IMR-90 (cell line): ENCODE measurements around the gene CIRBP.

ENCODE experiments used
- BHLHE40 ChIP-seq: fragments of 150-350 bp; IDR thresholded peaks from 2 replicates; pipeline ENCODE4 v1.6.1; 2016; ENCODE audit warnings: mild to moderate bottlenecking, low read depth, low read length
- CEBPB ChIP-seq: IDR thresholded peaks from 2 replicates; pipeline ENCODE4 v1.6.1; 2012; ENCODE audit warnings: low read depth, low read length, improper control_type of control experiment
- POLR2A ChIP-seq: IDR thresholded peaks from 2 replicates; pipeline ENCODE4 v1.6.1; 2012; ENCODE audit warnings: mild to moderate bottlenecking, low read depth, low read length
- TF ChIP-seq, protein P1 (sequence below): conservative IDR thresholded peaks from 2 replicates; pipeline ENCODE4 v1.5.1; 2012; ENCODE audit warnings: mild to moderate bottlenecking, low read depth, low read length, improper control_type of control experiment
- TF ChIP-seq, protein P2 (sequence below): fragments of 150-350 bp; IDR thresholded peaks from 2 replicates; pipeline ENCODE4 v1.6.1; 2017; ENCODE audit warnings: mild to moderate bottlenecking, antibody characterized with exemption, low read length, low read depth
- TF ChIP-seq, protein P3 (sequence below): fragments of 150-350 bp; IDR thresholded peaks from 2 replicates; pipeline ENCODE4 v1.6.1; 2016; ENCODE audit warnings: low read depth, mild to moderate bottlenecking, low read length, moderate library complexity, borderline replicate concordance

DNA sequence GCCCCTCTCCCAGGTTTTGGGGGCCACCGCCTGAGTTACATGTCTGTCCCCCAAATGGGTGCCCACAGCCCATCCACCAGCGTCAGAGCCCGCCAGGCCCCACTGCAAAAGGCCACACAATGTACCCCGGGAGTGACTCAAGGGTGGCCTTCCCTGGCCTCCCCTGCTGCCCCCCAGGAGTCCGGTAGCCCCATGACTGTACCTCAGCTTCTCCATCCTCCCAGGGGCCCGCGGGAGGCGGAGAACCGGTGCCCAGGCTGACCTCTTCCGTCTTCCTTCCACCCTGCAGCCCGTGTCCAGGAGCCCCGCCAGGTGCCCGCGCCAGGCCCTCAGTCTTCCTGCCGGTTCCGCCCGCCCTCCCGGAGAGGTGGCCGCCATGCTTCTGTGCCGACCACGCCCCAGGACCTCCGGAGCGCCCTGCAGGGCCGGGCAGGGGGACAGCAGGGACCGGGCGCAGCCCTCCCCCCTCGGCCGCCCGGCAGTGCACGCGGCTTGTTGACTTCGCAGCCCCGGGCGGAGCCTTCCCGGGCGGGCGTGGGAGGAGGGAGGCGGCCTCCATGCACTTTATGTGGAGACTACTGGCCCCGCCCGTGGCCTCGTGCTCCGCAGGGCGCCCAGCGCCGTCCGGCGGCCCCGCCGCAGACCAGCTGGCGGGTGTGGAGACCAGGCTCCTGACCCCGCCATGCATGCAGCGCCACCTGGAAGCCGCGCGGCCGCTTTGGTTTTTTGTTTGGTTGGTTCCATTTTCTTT, 41.7 kb upstream of the CIRBP start:
- TF ChIP-seq BHLHE40 (no peak), POLR2A (peak; percentile 28; the same call in 1 of the 2 replicates), CEBPB (no peak)
- TF ChIP-seq, protein P1, sequence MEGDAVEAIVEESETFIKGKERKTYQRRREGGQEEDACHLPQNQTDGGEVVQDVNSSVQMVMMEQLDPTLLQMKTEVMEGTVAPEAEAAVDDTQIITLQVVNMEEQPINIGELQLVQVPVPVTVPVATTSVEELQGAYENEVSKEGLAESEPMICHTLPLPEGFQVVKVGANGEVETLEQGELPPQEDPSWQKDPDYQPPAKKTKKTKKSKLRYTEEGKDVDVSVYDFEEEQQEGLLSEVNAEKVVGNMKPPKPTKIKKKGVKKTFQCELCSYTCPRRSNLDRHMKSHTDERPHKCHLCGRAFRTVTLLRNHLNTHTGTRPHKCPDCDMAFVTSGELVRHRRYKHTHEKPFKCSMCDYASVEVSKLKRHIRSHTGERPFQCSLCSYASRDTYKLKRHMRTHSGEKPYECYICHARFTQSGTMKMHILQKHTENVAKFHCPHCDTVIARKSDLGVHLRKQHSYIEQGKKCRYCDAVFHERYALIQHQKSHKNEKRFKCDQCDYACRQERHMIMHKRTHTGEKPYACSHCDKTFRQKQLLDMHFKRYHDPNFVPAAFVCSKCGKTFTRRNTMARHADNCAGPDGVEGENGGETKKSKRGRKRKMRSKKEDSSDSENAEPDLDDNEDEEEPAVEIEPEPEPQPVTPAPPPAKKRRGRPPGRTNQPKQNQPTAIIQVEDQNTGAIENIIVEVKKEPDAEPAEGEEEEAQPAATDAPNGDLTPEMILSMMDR = no peak
- TF ChIP-seq, protein P2, sequence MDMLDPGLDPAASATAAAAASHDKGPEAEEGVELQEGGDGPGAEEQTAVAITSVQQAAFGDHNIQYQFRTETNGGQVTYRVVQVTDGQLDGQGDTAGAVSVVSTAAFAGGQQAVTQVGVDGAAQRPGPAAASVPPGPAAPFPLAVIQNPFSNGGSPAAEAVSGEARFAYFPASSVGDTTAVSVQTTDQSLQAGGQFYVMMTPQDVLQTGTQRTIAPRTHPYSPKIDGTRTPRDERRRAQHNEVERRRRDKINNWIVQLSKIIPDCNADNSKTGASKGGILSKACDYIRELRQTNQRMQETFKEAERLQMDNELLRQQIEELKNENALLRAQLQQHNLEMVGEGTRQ = no peak
- TF ChIP-seq, protein P3, sequence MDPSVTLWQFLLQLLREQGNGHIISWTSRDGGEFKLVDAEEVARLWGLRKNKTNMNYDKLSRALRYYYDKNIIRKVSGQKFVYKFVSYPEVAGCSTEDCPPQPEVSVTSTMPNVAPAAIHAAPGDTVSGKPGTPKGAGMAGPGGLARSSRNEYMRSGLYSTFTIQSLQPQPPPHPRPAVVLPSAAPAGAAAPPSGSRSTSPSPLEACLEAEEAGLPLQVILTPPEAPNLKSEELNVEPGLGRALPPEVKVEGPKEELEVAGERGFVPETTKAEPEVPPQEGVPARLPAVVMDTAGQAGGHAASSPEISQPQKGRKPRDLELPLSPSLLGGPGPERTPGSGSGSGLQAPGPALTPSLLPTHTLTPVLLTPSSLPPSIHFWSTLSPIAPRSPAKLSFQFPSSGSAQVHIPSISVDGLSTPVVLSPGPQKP = no peak
